Adrenal gland (tissue), 12 donors: ENCODE results near the gene HINFP. TPM values are rescaled to one million over a fixed set of nuclear protein-coding genes. Genes with fewer than 3 reads are reported as not detected.
"Not testable (repeated sequence)": the region's sequence is repeated elsewhere in the genome, so short reads cannot be mapped to it uniquely, and the experiment has no call there.

ENCODE experiments used
- DNase-seq, 7 donors: peaks; one replicate each; pipeline ENCODE4 v3.0.0-alpha.2; 2019 to 2020
- H3K27ac ChIP-seq, 5 donors: fragments of 200-600 bp; sonication (generic) in 4 of 5; 1 replicate in 3 of 5; 2 replicates in 2 of 5; pipeline versions ENCODE4 v1.5.1 to v1.8.0; 2016 to 2020; ENCODE audit warnings: mild to moderate bottlenecking in 1 of 5
- H3K27me3 ChIP-seq: fragments of 200-600 bp; 2 replicates; pipeline ENCODE4 v1.8.0; 2021
- H3K36me3 ChIP-seq, 2 donors: fragments of 200-600 bp; replicated peaks in 1 of 2; 1 replicate in 1 of 2; 2 replicates in 1 of 2; pipeline versions ENCODE4 v1.5.1 to v1.8.0; 2018 to 2022
- H3K4me1 ChIP-seq, 2 donors: fragments of 200-600 bp; replicated peaks in 1 of 2; 1 replicate in 1 of 2; 2 replicates in 1 of 2; pipeline versions ENCODE4 v1.5.1 to v1.8.0; 2018 to 2021
- H3K4me3 ChIP-seq, 4 donors: fragments of 200-600 bp; sonication (generic) in 3 of 4; one replicate each; pipeline ENCODE4 v1.5.1; 2016 to 2018
- H3K9me3 ChIP-seq, 3 donors: fragments of 200-600 bp; sonication (generic) in 1 of 3; replicated peaks in 1 of 3; 1 replicate in 2 of 3; 2 replicates in 1 of 3; pipeline versions ENCODE4 v1.5.1 to v1.8.0; 2016 to 2021
- CTCF ChIP-seq, 6 experiments: fragments of 450-650 bp in 4 of 6; fragments of 200-600 bp in 2 of 6; sonication (generic) in 1 of 6; IDR thresholded peaks; 1 replicate in 5 of 6; 2 replicates in 1 of 6; pipeline versions ENCODE4 v1.5.1 to v1.8.0; 2016 to 2021; ENCODE audit warnings: antibody characterized with exemption in 6 of 6, mild to moderate bottlenecking in 2 of 6, moderate library complexity in 1 of 6
- POLR2A ChIP-seq, 2 donors: fragments of 450-650 bp; IDR thresholded peaks; one replicate each; pipeline ENCODE4 v1.6.1; 2017; ENCODE audit warnings: antibody characterized with exemption in 2 of 2, mild to moderate bottlenecking in 2 of 2, moderate library complexity in 1 of 2
- WGBS, 4 donors: extraction: QIAGEN DNeasy Blood & Tissue Kit in 2 of 4; methylation state at CpG; one replicate each; pipeline versions ENCODE4 v1.1.5 to v1.1.7; 2013 to 2017; 5-methylcytosine and 5-hydroxymethylcytosine counted together
- intact Hi-C, 2 donors: fragments of 100-400 bp; cut with DNase I; formaldehyde crosslinking; loops; one replicate each; pipeline versions ENCODE4 v1.14.1 to v1.15.0; 2022 to 2023
- polyA plus RNA-seq, 3 donors: library from polyadenylated mRNA; stranded (reverse); fragments of 200-250 nt in 2 of 3; fragments of 350-450 nt in 1 of 3; fragmentation: Illumina TruSeq in 1 of 3; extraction: RNeasy Lipid Tissue Mini Kit (QIAGEN cat#74804) in 1 of 3; gene quantifications; one replicate each; pipeline ENCODE4 v1.2.3, GENCODE V29; 2013 to 2014
- total RNA-seq, 9 donors: library from RNA; depleted of rRNA in 4 of 9; stranded (reverse); fragments of >200 nt in 4 of 9; fragments of 120-200 nt in 1 of 9; fragmentation: NEBNext Ultra II Directional in 1 of 9; extraction: Animal tissue kit (Norgen Biotek cat#: 25700) in 1 of 9; gene quantifications; one replicate each; pipeline versions ENCODE4 v1.1.0 to v1.2.4, GENCODE V29; 2013 to 2023
- donor health status: healthy with polysubstance abuse.
- donor health status: Bipolar disorder and iron deficiency.
- donor health status: DM: yes; HTN: yes; CAD: no.
- donor health status: DM: no; HTN: no; CAD: no.
- donor health status: DM: no; HTN: no; CAD: no.
- donor health status: DM: yes; HTN: yes; CAD: no.

The HINFP gene
- total and polyA plus RNA-seq, 12 donors: 7.4 to 39.1 (median 22.2) TPM

GRCh38 chr11:119179983-119180382 lies 58.6 kb downstream of the HINFP start:
- Histone ChIP-seq H3K27me3 (no peaks in the 10 kb centered on the region), H3K4me1 (peaks cover 8% of the 10 kb centered on the region in 2 donors), H3K4me3 (no peak overlapping the region), H3K36me3 (peaks cover 0 to 18% of the 10 kb centered on the region in 2 donors), H3K9me3 (no peaks in the 10 kb centered on the region), H3K27ac (no peak overlapping the region)
- 90 to 93% (median 90%) methylated on average over 4 to 10 of the region's 10 CpGs for WGBS, 4 donors
- DNase-seq: no peak
- TF ChIP-seq CTCF (IDR thresholded peaks at IDR 0.05) (no peak), POLR2A (IDR thresholded peaks at IDR 0.05) (no peak)
- intact Hi-C loops: no loop called here

- TF ChIP-seq POLR2A (IDR thresholded peaks at IDR 0.05) (no peak), CTCF (IDR thresholded peaks at IDR 0.05) (no peak)
- Histone ChIP-seq H3K4me1 (peaks cover 0 to 8% of the 10 kb centered on the region in 2 donors), H3K27ac (no peak overlapping the region), H3K36me3 (peaks cover 0 to 18% of the 10 kb centered on the region in 2 donors), H3K4me3 (no peak overlapping the region), H3K27me3 (no peaks in the 10 kb centered on the region), H3K9me3 (no peaks in the 10 kb centered on the region)
- 81 to 96% (median 87%) methylated on average over 5 to 6 of the region's 6 CpGs for WGBS, 4 donors
- intact Hi-C loops: no loop called here
- DNase-seq: no peak
Measured at GRCh38 chr11:119180729-119181676, 59.6 kb downstream of the HINFP start.

GRCh38 chr11:119181677-119182412 lies 60.5 kb downstream of the HINFP start:
- intact Hi-C loops: no loop called here
- DNase-seq: no peak
- H3K4me1 ChIP-seq: peaks cover 0 to 8% of the 10 kb centered on the region in 2 donors

GRCh38 chr11:119184399-119184798 lies 63.0 kb downstream of the HINFP start:
- H3K4me1 ChIP-seq, intact Hi-C loops, H3K36me3 ChIP-seq, H3K27ac ChIP-seq, H3K27me3 ChIP-seq, H3K9me3 ChIP-seq, H3K4me3 ChIP-seq, DNase-seq: not testable (repeated sequence)
- WGBS, 4 donors: 83 to 91% (median 86%) methylated on average over 9 of the region's 9 CpGs

More at GRCh38 chr11:119181677-119182412, 60.5 kb downstream of the HINFP start:
- TF ChIP-seq CTCF (IDR thresholded peaks at IDR 0.05) (no peak), POLR2A (IDR thresholded peaks at IDR 0.05) (no peak)
- WGBS, 4 donors: 82 to 91% (median 85%) methylated on average over 10 to 17 of the region's 17 CpGs
- no peak overlapping the region for H3K4me3 ChIP-seq
- H3K9me3 ChIP-seq: no peaks in the 10 kb centered on the region
- H3K27me3 ChIP-seq: no peaks in the 10 kb centered on the region
- peaks cover 0 to 18% of the 10 kb centered on the region in 2 donors for H3K36me3 ChIP-seq
- H3K27ac ChIP-seq: no peak overlapping the region

Other genes starting within 250 kb of the HINFP start
- under 1 TPM in 4 of 9 donors, not detected in 5; 0.04 to 0.17 (median 0.11) TPM for gene CXCR5, start 237.7 kb upstream of the HINFP start, total RNA-seq
- under 1 TPM in 2 of 3 donors, not detected in 1; 0.24 to 0.27 TPM for gene CXCR5, start 237.7 kb upstream of the HINFP start, polyA plus RNA-seq
- gene BCL9L, start 195.7 kb upstream of the HINFP start, total RNA-seq: 100 to 1,000 TPM in 2 of 9 donors, 10 to 100 TPM in 6, 1 to 10 TPM in 1; 6.9 to 108 (median 55.2) TPM
- gene BCL9L, start 195.7 kb upstream of the HINFP start, polyA plus RNA-seq: 10 to 100 TPM in 2 of 3 donors, 1 to 10 TPM in 1; 7.8 to 47.7 (median 18.3) TPM
- under 1 TPM in 1 of 9 donors, not detected in 8; 0.39 TPM for gene UPK2, start 165.3 kb upstream of the HINFP start, total RNA-seq
- gene UPK2, start 165.3 kb upstream of the HINFP start, polyA plus RNA-seq: 1 to 10 TPM in 1 of 3 donors, under 1 TPM in 1, not detected in 1; 0.64 to 1.0 TPM
- gene FOXR1, start 149.8 kb upstream of the HINFP start, total RNA-seq: under 1 TPM in 1 of 9 donors, not detected in 8; 0.22 TPM
- not detected for gene FOXR1, start 149.8 kb upstream of the HINFP start, polyA plus RNA-seq
- 10 to 100 TPM; 15.4 to 73.6 (median 30.5) TPM for gene CENATAC, start 123.4 kb upstream of the HINFP start, total RNA-seq
- 100 to 1,000 TPM in 2 of 3 donors, 10 to 100 TPM in 1; 15.7 to 157 (median 137) TPM for gene CENATAC, start 123.4 kb upstream of the HINFP start, polyA plus RNA-seq
- 1,000 to 10,000 TPM in 5 of 9 donors, 100 to 1,000 TPM in 4; 935 to 1,825 (median 1,024) TPM for gene RPS25, start 103.2 kb upstream of the HINFP start, total RNA-seq
- 1,000 to 10,000 TPM; 1,048 to 1,678 (median 1,557) TPM for gene RPS25, start 103.2 kb upstream of the HINFP start, polyA plus RNA-seq
- 100 to 1,000 TPM in 3 of 9 donors, 10 to 100 TPM in 6; 43.4 to 149 (median 88.0) TPM for gene TRAPPC4, start 102.8 kb upstream of the HINFP start, total RNA-seq
- gene TRAPPC4, start 102.8 kb upstream of the HINFP start, polyA plus RNA-seq: 100 to 1,000 TPM in 1 of 3 donors, 10 to 100 TPM in 2; 32.5 to 134 (median 32.9) TPM
- 10 to 100 TPM; 15.8 to 38.9 (median 21.9) TPM for gene SLC37A4, start 90.7 kb upstream of the HINFP start, total RNA-seq
- gene SLC37A4, start 90.7 kb upstream of the HINFP start, polyA plus RNA-seq: 10 to 100 TPM in 2 of 3 donors, 1 to 10 TPM in 1; 9.2 to 29.3 (median 25.5) TPM
- gene HYOU1, start 64.4 kb upstream of the HINFP start, total RNA-seq: 100 to 1,000 TPM in 3 of 9 donors, 10 to 100 TPM in 6; 43.5 to 301 (median 69.4) TPM
- 100 to 1,000 TPM in 1 of 3 donors, 10 to 100 TPM in 2; 44.1 to 174 (median 47.0) TPM for gene HYOU1, start 64.4 kb upstream of the HINFP start, polyA plus RNA-seq
- 10 to 100 TPM; 32.8 to 65.1 (median 55.2) TPM for gene VPS11, start 53.8 kb upstream of the HINFP start, total RNA-seq
- gene VPS11, start 53.8 kb upstream of the HINFP start, polyA plus RNA-seq: 100 to 1,000 TPM in 2 of 3 donors, 10 to 100 TPM in 1; 60.6 to 146 (median 133) TPM
- gene HMBS, start 36.7 kb upstream of the HINFP start, total RNA-seq: 10 to 100 TPM; 10.9 to 37.2 (median 28.6) TPM
- gene HMBS, start 36.7 kb upstream of the HINFP start, polyA plus RNA-seq: 10 to 100 TPM; 30.1 to 33.4 (median 31.3) TPM
- 10 to 100 TPM; 34.3 to 65.5 (median 53.1) TPM for gene DPAGT1, start 19.7 kb upstream of the HINFP start, total RNA-seq
- 10 to 100 TPM; 26.8 to 73.9 (median 33.5) TPM for gene DPAGT1, start 19.7 kb upstream of the HINFP start, polyA plus RNA-seq
- gene C2CD2L, start 14.2 kb upstream of the HINFP start, total RNA-seq: 10 to 100 TPM in 6 of 9 donors, 1 to 10 TPM in 3; 4.5 to 14.2 (median 11.5) TPM
- 10 to 100 TPM in 2 of 3 donors, 1 to 10 TPM in 1; 8.1 to 15.8 (median 10.8) TPM for gene C2CD2L, start 14.2 kb upstream of the HINFP start, polyA plus RNA-seq
- gene ABCG4, start 27.5 kb downstream of the HINFP start, total RNA-seq: under 1 TPM in 8 of 9 donors, not detected in 1; 0.08 to 0.60 (median 0.27) TPM
- 1 to 10 TPM in 1 of 3 donors, under 1 TPM in 2; 0.20 to 1.1 (median 0.48) TPM for gene ABCG4, start 27.5 kb downstream of the HINFP start, polyA plus RNA-seq
- 10 to 100 TPM; 10.1 to 32.7 (median 29.7) TPM for gene NLRX1, start 47.1 kb downstream of the HINFP start, total RNA-seq
- gene NLRX1, start 47.1 kb downstream of the HINFP start, polyA plus RNA-seq: 10 to 100 TPM in 1 of 3 donors, 1 to 10 TPM in 2; 5.5 to 10.1 (median 7.4) TPM
- under 1 TPM in 1 of 9 donors, not detected in 8; 0.14 TPM for gene NHERF4, start 63.9 kb downstream of the HINFP start, total RNA-seq
- under 1 TPM in 2 of 3 donors, not detected in 1; 0.17 to 0.24 TPM for gene NHERF4, start 63.9 kb downstream of the HINFP start, polyA plus RNA-seq
- 10 to 100 TPM in 7 of 9 donors, 1 to 10 TPM in 2; 5.3 to 21.9 (median 13.8) TPM for gene CBL, start 84.8 kb downstream of the HINFP start, total RNA-seq
- 10 to 100 TPM in 1 of 3 donors, 1 to 10 TPM in 2; 4.9 to 13.4 (median 6.2) TPM for gene CBL, start 84.8 kb downstream of the HINFP start, polyA plus RNA-seq
- gene MCAM, start 195.6 kb downstream of the HINFP start, total RNA-seq: 100 to 1,000 TPM in 1 of 9 donors, 10 to 100 TPM in 8; 12.1 to 143 (median 33.7) TPM
- gene MCAM, start 195.6 kb downstream of the HINFP start, polyA plus RNA-seq: 10 to 100 TPM; 17.2 to 48.5 (median 30.5) TPM
- 10 to 100 TPM in 7 of 9 donors, 1 to 10 TPM in 2; 5.2 to 28.0 (median 19.8) TPM for gene RNF26, start 212.9 kb downstream of the HINFP start, total RNA-seq
- gene RNF26, start 212.9 kb downstream of the HINFP start, polyA plus RNA-seq: 10 to 100 TPM in 2 of 3 donors, 1 to 10 TPM in 1; 9.6 to 13.0 (median 10.7) TPM
- gene C1QTNF5, start 219.3 kb downstream of the HINFP start, total RNA-seq: 10 to 100 TPM in 8 of 9 donors, 1 to 10 TPM in 1; 8.2 to 46.9 (median 21.0) TPM
- 10 to 100 TPM in 2 of 3 donors, 1 to 10 TPM in 1; 1.8 to 25.9 (median 20.3) TPM for gene C1QTNF5, start 219.3 kb downstream of the HINFP start, polyA plus RNA-seq
- gene MFRP, start 225.1 kb downstream of the HINFP start, total RNA-seq: under 1 TPM in 1 of 9 donors, not detected in 8; under 0.01 TPM
- gene MFRP, start 225.1 kb downstream of the HINFP start, polyA plus RNA-seq: not detected